ENCODE results near the gene TRAF3.

Gene TRAF3

GRCh38 chr14:102883089-102883541 lies 105.9 kb downstream of the TRAF3 start:
- DNase-seq (ENCODE audit: low read depth), result no peak
- TF ChIP-seq CTCF (IDR thresholded peaks at IDR 0.05; ENCODE audit: insufficient read depth, low read depth, low read length, missing control alignments), result no peak
- H3K4me3 ChIP-seq (ENCODE audit: low read length), result no peak overlapping the region

GRCh38 chr14:102883554-102883953 lies 106.3 kb downstream of the TRAF3 start:
- TF ChIP-seq CTCF (IDR thresholded peaks at IDR 0.05; ENCODE audit: insufficient read depth, low read depth, low read length, missing control alignments), result no peak
- no peak for DNase-seq (ENCODE audit: low read depth)
- H3K4me3 ChIP-seq (ENCODE audit: low read length), result no peak overlapping the region

GRCh38 chr14:102885737-102886447 lies 108.6 kb downstream of the TRAF3 start:
- H3K4me3 ChIP-seq (ENCODE audit: low read length), result no peak overlapping the region
- no peak for DNase-seq (ENCODE audit: low read depth)
- TF ChIP-seq CTCF (IDR thresholded peaks at IDR 0.05; ENCODE audit: insufficient read depth, low read depth, low read length, missing control alignments), result no peak

- TF ChIP-seq CTCF (IDR thresholded peaks at IDR 0.05; ENCODE audit: insufficient read depth, low read depth, low read length, missing control alignments), result no peak
- DNase-seq (ENCODE audit: low read depth), result peak; percentile 54
- no peak overlapping the region for H3K4me3 ChIP-seq (ENCODE audit: low read length)
Measured at GRCh38 chr14:102888748-102889147, 111.5 kb downstream of the TRAF3 start.

- no peak for DNase-seq (ENCODE audit: low read depth)
- no peak for TF ChIP-seq CTCF (IDR thresholded peaks at IDR 0.05; ENCODE audit: insufficient read depth, low read depth, low read length, missing control alignments)
- H3K4me3 ChIP-seq (ENCODE audit: low read length), result no peak overlapping the region
Measured at GRCh38 chr14:102889615-102890014, 112.4 kb downstream of the TRAF3 start.

- DNase-seq (ENCODE audit: low read depth), result no peak
- no peak for TF ChIP-seq CTCF (IDR thresholded peaks at IDR 0.05; ENCODE audit: insufficient read depth, low read depth, low read length, missing control alignments)
- no peak overlapping the region for H3K4me3 ChIP-seq (ENCODE audit: low read length)
Measured at GRCh38 chr14:102891111-102891510, 113.9 kb downstream of the TRAF3 start.

GRCh38 chr14:102891556-102891955 lies 114.3 kb downstream of the TRAF3 start:
- DNase-seq (ENCODE audit: low read depth), result peak; percentile 39
- no peak overlapping the region for H3K4me3 ChIP-seq (ENCODE audit: low read length)
- no peak for TF ChIP-seq CTCF (IDR thresholded peaks at IDR 0.05; ENCODE audit: insufficient read depth, low read depth, low read length, missing control alignments)
